Nephron (organoid): ENCODE results near the gene PTPRD.

Source experiments
- H3K27ac Mint-ChIP-seq, 3 experiments: 2 replicates each; pipeline ENCODE4 v1.8.0; 2020; ENCODE audit warnings: mixed read lengths in 3 of 3, mild to moderate bottlenecking in 2 of 3, moderate library complexity in 1 of 3
- H3K27me3 Mint-ChIP-seq: 2 replicates; pipeline ENCODE4 v1.8.0; 2021; ENCODE audit warnings: low read depth, mild to moderate bottlenecking, moderate library complexity, mixed read lengths
- H3K36me3 Mint-ChIP-seq: 2 replicates; pipeline ENCODE4 v1.8.0; 2020; ENCODE audit warnings: low read depth, mixed read lengths
- H3K4me1 Mint-ChIP-seq: 2 replicates; pipeline ENCODE4 v1.8.0; 2020; ENCODE audit warnings: mixed read lengths
- H3K4me3 Mint-ChIP-seq, 3 experiments: 2 replicates each; pipeline ENCODE4 v1.8.0; 2020; ENCODE audit warnings: mild to moderate bottlenecking in 3 of 3, mixed read lengths in 3 of 3, moderate library complexity in 2 of 3
- H3K9me3 Mint-ChIP-seq: 2 replicates; pipeline ENCODE4 v1.8.0; 2020; ENCODE audit warnings: mixed read lengths
- CTCF ChIP-seq, 3 experiments: fragments of 200-600 bp; sonication (generic); IDR thresholded peaks; one replicate each; pipeline ENCODE4 v1.5.0; 2021; ENCODE audit warnings: antibody characterized with exemption in 3 of 3; ENCODE audit not compliant: unreplicated experiment in 3 of 3

The PTPRD gene

GRCh38 chr9:8649160-8649559 is 1963.6 kb downstream of the PTPRD start:
- peaks cover 72% of the 10 kb centered on the region for H3K4me1 Mint-ChIP-seq
- H3K9me3 Mint-ChIP-seq, result no peaks in the 10 kb centered on the region
- peak overlapping the region in 2 of 3 experiments; percentile 7 to 60 for H3K27ac Mint-ChIP-seq
- no peak overlapping the region for H3K4me3 Mint-ChIP-seq
- H3K27me3 Mint-ChIP-seq, result no peaks in the 10 kb centered on the region
- TF ChIP-seq CTCF (IDR thresholded peaks at IDR 0.05; ENCODE audit: unreplicated experiment in 3 of 3), result no peak
- peaks cover 5% of the 10 kb centered on the region for H3K36me3 Mint-ChIP-seq

DNA sequence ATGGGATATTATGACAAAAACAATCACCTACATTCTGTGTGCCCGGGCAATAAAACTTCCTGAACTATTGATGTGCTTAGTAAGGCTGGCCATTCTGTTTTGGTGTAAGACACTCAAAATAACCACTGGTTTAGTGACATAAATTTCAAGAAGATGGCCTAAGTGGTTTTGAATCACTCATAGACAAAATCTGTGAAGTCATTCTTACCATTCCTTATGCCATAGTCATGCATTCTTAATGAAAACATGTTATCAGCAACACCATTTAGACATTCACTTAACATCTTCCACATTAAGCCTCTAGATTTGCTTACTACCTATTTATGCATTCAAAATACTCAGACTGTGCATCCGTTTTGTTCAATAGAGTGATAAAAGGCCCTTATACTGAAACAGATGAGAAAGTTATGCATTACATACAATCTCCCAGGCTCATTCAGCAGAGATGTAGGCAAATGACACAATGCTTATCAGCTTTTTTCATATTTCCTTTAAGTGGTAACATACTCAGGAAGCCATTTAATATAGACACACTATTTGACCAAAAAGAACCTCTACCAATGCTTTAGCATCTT is 1964.4 kb downstream of the PTPRD start:
- peaks cover 6% of the 10 kb centered on the region for H3K36me3 Mint-ChIP-seq
- TF ChIP-seq CTCF (IDR thresholded peaks at IDR 0.05; ENCODE audit: unreplicated experiment in 3 of 3), result no peak
- no peaks in the 10 kb centered on the region for H3K9me3 Mint-ChIP-seq
- peaks cover 68% of the 10 kb centered on the region for H3K4me1 Mint-ChIP-seq
- no peak overlapping the region for H3K4me3 Mint-ChIP-seq
- H3K27me3 Mint-ChIP-seq, result no peaks in the 10 kb centered on the region
- H3K27ac Mint-ChIP-seq, result no peak overlapping the region

GRCh38 chr9:8647824-8648223 is 1965.0 kb downstream of the PTPRD start:
- H3K27ac Mint-ChIP-seq, result no peak overlapping the region
- H3K4me1 Mint-ChIP-seq, result peaks cover 63% of the 10 kb centered on the region
- no peak for TF ChIP-seq CTCF (IDR thresholded peaks at IDR 0.05; ENCODE audit: unreplicated experiment in 3 of 3)
- peaks cover 9% of the 10 kb centered on the region for H3K36me3 Mint-ChIP-seq
- H3K4me3 Mint-ChIP-seq, result no peak overlapping the region
- no peaks in the 10 kb centered on the region for H3K9me3 Mint-ChIP-seq
- H3K27me3 Mint-ChIP-seq, result no peaks in the 10 kb centered on the region

- Mint-ChIP-seq H3K4me1 (peaks cover 56% of the 10 kb centered on the region), H3K4me3 (no peak overlapping the region), H3K9me3 (no peaks in the 10 kb centered on the region), H3K36me3 (peaks cover 9% of the 10 kb centered on the region), H3K27ac (no peak overlapping the region), H3K27me3 (no peaks in the 10 kb centered on the region)
- no peak for TF ChIP-seq CTCF (IDR thresholded peaks at IDR 0.05; ENCODE audit: unreplicated experiment in 3 of 3)
These were observed 1968.2 kb downstream of the PTPRD start for GRCh38 chr9:8644571-8644970.

DNA sequence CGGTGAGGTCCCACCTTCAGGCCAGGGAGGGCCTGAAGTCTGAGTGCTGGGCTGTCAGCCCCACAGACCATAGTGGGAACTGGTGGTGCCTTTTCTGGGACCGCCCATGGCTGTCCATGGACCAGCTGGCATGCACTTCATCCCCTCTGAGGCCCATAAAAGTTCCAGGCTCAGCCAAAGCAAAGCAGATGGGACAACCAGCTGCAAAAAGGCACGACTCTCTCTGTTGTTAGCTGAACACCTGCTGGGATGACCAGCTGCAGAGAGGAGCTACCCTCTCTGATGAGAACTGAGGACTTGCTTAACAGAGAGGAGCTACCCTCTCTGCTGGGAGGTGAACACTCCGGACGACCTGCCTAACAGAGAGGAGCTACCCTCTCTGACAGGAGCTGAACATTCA is 1968.9 kb downstream of the PTPRD start:
- peaks cover 9% of the 10 kb centered on the region for H3K36me3 Mint-ChIP-seq
- peaks cover 51% of the 10 kb centered on the region for H3K4me1 Mint-ChIP-seq
- H3K27ac Mint-ChIP-seq, result peak overlapping the region in 1 of 3 experiments; percentile 63
- H3K4me3 Mint-ChIP-seq, result no peak overlapping the region
- TF ChIP-seq CTCF (IDR thresholded peaks at IDR 0.05; ENCODE audit: unreplicated experiment in 3 of 3), result no peak
- H3K9me3 Mint-ChIP-seq, result no peaks in the 10 kb centered on the region
- no peaks in the 10 kb centered on the region for H3K27me3 Mint-ChIP-seq

- Mint-ChIP-seq H3K27ac (no peak overlapping the region), H3K4me3 (no peak overlapping the region), H3K4me1 (peaks cover 46% of the 10 kb centered on the region), H3K9me3 (no peaks in the 10 kb centered on the region), H3K36me3 (peaks cover 9% of the 10 kb centered on the region), H3K27me3 (no peaks in the 10 kb centered on the region)
- TF ChIP-seq CTCF (IDR thresholded peaks at IDR 0.05; ENCODE audit: unreplicated experiment in 3 of 3), result no peak
These were observed 1969.3 kb downstream of the PTPRD start for GRCh38 chr9:8643464-8643863.
